Measurements from ENCODE around the gene SYNJ2. TPM values are rescaled to one million over a fixed set of nuclear protein-coding genes. Genes with fewer than 3 reads are reported as not detected.

The SYNJ2 gene
- total RNA-seq, 1 donor from 2014 or later: 8.3 TPM

DNA sequence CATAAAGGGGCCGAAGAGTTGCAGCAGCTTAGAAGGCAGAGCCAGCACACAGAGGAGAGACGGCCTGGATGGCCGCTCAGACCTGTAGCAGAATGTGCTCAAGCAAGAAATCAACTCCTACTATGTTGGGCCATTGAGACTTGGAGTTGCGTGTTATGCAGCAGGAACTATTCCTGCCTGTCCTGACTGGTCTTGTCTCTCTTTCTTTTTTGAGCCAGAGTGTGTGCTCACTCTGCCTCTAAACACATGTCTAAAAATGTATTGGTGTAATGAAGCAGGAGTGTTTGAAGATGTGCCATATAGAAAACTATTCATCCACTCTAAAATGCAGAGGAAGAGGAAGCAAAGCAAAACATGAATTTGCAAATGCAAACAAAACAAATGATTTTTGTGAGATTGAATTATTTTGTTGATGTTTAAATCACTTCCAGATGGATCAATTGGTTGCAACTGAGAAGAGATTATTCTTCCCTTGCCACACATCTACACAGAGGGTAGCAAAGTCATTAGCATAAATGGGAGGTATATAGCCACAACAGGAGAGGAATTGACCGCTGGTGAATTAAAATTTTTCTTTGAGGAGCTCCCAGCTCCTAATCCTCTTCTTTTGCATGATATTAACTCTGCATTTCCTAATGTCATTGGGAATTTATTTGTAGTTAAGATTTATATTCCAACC is 20.4 kb upstream of the SYNJ2 start:
- H3K36me3 ChIP-seq: no peaks in the 10 kb centered on the region
- intact Hi-C loops (cut with DNase I): no loop called here
- no peaks in the 10 kb centered on the region for H3K4me1 ChIP-seq
- TF ChIP-seq POLR2AphosphoS5 (IDR thresholded peaks at IDR 0.05; ENCODE audit: insufficient read depth in 1 of 2, low read depth in 1 of 2): no peak
- no peak for TF ChIP-seq CTCF (IDR thresholded peaks at IDR 0.05)
- TF ChIP-seq POLR2A (IDR thresholded peaks at IDR 0.05): no peak
- H3K27ac ChIP-seq: no peak overlapping the region
- H3K9me3 ChIP-seq: no peaks in the 10 kb centered on the region
- no peak overlapping the region for H3K4me3 ChIP-seq
- peak in 1 of 2 donors; percentile 32 for DNase-seq (ENCODE audit: extremely low spot score in 2 of 2)
- no peaks in the 10 kb centered on the region for H3K27me3 ChIP-seq

- DNase-seq (ENCODE audit: extremely low spot score in 2 of 2): peak in 1 of 2 donors; percentile 25
- Histone ChIP-seq H3K4me3 (no peak overlapping the region), H3K27ac (no peak overlapping the region), H3K9me3 (no peaks in the 10 kb centered on the region), H3K36me3 (no peaks in the 10 kb centered on the region), H3K4me1 (no peaks in the 10 kb centered on the region), H3K27me3 (no peaks in the 10 kb centered on the region)
- intact Hi-C loops (cut with DNase I): no loop called here
- TF ChIP-seq POLR2A (IDR thresholded peaks at IDR 0.05) (no peak), CTCF (IDR thresholded peaks at IDR 0.05) (no peak), POLR2AphosphoS5 (IDR thresholded peaks at IDR 0.05; ENCODE audit: insufficient read depth in 1 of 2, low read depth in 1 of 2) (no peak)
Measured at GRCh38 chr6:157961832-157962575, 19.7 kb upstream of the SYNJ2 start.

DNA sequence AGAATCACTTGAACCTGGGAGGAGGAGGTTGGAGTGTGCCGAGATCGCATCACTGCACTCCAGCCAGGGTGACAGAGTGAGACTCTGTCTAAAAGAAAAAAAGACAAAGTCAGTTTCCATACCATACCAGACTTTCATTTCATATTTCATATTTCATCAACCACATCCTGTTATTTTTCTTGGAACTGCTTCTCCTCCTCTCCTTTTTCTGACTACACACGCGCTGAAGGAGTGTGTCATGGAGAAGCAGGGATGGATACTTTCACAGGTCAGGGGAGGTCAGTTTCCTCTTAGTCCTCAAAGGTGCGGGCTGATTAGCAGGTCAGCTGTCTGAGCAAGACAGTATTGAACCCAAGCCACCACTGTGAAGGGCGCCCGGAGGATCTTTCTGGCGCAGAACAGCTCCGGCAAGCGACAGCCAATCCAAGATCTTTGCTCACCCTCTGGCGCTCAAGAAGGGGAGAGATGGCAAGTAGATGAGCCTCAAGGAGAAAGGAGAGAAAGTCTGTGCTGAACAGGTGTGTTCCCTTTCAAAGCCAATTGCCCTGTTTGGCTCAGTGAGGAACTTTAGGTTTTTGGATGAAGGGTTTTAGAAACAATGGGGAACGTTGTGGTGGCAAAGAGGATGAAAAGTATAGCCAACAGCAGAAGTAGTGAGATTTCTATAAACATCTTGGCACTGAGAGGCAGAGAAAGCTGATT is 18.9 kb upstream of the SYNJ2 start:
- no peak for DNase-seq (ENCODE audit: extremely low spot score in 2 of 2)
- intact Hi-C loops (cut with DNase I): no loop called here
- Histone ChIP-seq H3K9me3 (no peaks in the 10 kb centered on the region), H3K4me1 (no peaks in the 10 kb centered on the region), H3K4me3 (no peak overlapping the region), H3K27me3 (no peaks in the 10 kb centered on the region), H3K27ac (no peak overlapping the region), H3K36me3 (no peaks in the 10 kb centered on the region)
- TF ChIP-seq POLR2AphosphoS5 (IDR thresholded peaks at IDR 0.05; ENCODE audit: insufficient read depth in 1 of 2, low read depth in 1 of 2) (no peak), CTCF (IDR thresholded peaks at IDR 0.05) (no peak), POLR2A (IDR thresholded peaks at IDR 0.05) (no peak)

DNA sequence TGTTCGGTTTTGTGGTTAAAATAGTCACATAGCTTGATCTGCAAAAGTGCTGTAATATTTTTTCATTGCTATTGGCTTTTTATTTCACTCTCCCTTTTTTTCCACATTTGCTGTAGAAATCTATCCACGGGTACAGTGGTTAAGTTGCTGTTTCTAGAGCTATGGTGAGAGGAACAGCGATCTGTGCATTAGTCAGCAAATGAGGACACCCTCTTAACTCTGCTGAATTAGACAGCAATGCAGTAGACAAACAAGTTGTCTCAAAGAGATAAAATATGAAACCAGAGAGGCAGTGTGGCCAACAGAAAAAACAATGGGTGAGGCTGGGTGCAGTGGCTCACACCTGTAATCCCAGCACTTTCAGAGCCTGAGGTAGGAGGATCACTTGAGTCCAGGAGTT is 17.6 kb upstream of the SYNJ2 start:
- H3K4me1 ChIP-seq: no peaks in the 10 kb centered on the region
- no peak overlapping the region for H3K4me3 ChIP-seq
- intact Hi-C loops (cut with DNase I): no loop called here
- H3K27ac ChIP-seq: no peak overlapping the region
- no peaks in the 10 kb centered on the region for H3K27me3 ChIP-seq
- TF ChIP-seq CTCF (IDR thresholded peaks at IDR 0.05): no peak
- TF ChIP-seq POLR2AphosphoS5 (IDR thresholded peaks at IDR 0.05; ENCODE audit: insufficient read depth in 1 of 2, low read depth in 1 of 2): no peak
- no peak for TF ChIP-seq POLR2A (IDR thresholded peaks at IDR 0.05)
- no peaks in the 10 kb centered on the region for H3K9me3 ChIP-seq
- H3K36me3 ChIP-seq: no peaks in the 10 kb centered on the region
- DNase-seq (ENCODE audit: extremely low spot score in 2 of 2): no peak
